ENCODE data around the gene DDX60.
"Not testable (repeated sequence)": the region's sequence is repeated elsewhere in the genome, so short reads cannot be mapped to it uniquely, and the experiment has no call there.

Gene DDX60, protein sequence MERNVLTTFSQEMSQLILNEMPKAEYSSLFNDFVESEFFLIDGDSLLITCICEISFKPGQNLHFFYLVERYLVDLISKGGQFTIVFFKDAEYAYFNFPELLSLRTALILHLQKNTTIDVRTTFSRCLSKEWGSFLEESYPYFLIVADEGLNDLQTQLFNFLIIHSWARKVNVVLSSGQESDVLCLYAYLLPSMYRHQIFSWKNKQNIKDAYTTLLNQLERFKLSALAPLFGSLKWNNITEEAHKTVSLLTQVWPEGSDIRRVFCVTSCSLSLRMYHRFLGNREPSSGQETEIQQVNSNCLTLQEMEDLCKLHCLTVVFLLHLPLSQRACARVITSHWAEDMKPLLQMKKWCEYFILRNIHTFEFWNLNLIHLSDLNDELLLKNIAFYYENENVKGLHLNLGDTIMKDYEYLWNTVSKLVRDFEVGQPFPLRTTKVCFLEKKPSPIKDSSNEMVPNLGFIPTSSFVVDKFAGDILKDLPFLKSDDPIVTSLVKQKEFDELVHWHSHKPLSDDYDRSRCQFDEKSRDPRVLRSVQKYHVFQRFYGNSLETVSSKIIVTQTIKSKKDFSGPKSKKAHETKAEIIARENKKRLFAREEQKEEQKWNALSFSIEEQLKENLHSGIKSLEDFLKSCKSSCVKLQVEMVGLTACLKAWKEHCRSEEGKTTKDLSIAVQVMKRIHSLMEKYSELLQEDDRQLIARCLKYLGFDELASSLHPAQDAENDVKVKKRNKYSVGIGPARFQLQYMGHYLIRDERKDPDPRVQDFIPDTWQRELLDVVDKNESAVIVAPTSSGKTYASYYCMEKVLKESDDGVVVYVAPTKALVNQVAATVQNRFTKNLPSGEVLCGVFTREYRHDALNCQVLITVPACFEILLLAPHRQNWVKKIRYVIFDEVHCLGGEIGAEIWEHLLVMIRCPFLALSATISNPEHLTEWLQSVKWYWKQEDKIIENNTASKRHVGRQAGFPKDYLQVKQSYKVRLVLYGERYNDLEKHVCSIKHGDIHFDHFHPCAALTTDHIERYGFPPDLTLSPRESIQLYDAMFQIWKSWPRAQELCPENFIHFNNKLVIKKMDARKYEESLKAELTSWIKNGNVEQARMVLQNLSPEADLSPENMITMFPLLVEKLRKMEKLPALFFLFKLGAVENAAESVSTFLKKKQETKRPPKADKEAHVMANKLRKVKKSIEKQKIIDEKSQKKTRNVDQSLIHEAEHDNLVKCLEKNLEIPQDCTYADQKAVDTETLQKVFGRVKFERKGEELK (N-terminal part only)

GRCh38 chr4:168318266-168318895 lies at the start of gene DDX60:
TSS of gene DDX60 (minus strand) at chr4:168318752. CDS start at chr4:168311259, 7,493 bp downstream.
- peak; percentile 55 to 67 for DNase-seq (ENCODE audit: extremely low read depth in 1 of 2, low read depth in 1 of 2)

GRCh38 chr4:168367065-168367464 lies 48.5 kb upstream of the DDX60 start:
- DNase-seq (ENCODE audit: extremely low read depth in 1 of 2, low read depth in 1 of 2): no peak

GRCh38 chr4:168362025-168362401 lies 43.5 kb upstream of the DDX60 start:
- no peak for DNase-seq (ENCODE audit: extremely low read depth in 1 of 2, low read depth in 1 of 2)

GRCh38 chr4:168361365-168362024 lies 42.9 kb upstream of the DDX60 start:
- DNase-seq (ENCODE audit: extremely low read depth in 1 of 2, low read depth in 1 of 2): no peak

- DNase-seq (ENCODE audit: extremely low read depth in 1 of 2, low read depth in 1 of 2): no peak
Measured at GRCh38 chr4:168360271-168360670, 41.7 kb upstream of the DDX60 start.

DNA sequence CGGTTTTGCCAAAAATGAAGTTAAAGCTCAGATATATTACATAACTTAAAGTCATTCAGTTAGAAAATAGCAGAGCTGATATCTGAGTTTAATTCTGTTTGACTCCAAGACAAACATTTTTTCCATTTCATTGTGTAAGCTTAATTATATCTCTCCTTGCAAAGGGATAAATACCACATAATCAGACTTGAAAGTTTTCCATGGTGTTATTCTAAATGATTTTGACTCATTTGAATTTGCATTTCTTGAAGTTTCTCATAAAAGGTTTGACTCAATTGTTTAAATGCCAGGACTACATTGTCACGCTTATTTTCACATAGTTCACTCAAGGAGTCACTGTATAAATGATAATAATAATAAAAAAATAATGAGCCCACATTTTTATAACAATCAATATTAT lies 39.4 kb upstream of the DDX60 start:
- DNase-seq (ENCODE audit: extremely low read depth in 1 of 2, low read depth in 1 of 2): no peak

DNA sequence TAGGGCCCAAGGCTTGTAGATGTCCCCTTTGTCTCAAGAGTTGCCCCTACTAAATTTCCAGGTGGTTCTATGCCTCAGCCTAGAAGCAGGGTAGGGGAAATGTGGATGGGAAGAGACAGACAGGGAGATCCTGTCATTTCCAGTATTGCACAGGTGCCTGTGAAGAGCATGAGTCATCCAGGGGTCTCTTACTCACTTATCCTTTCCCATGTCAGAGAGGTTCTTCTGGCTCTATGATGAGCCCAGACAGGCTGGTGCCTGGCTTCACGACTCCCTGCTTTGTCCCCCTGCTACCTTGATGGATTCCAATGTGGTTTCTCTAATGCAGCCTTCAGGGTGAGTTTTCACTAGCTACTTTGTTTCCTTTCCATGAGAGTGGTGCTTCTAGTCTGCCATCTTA lies 35.2 kb upstream of the DDX60 start:
- DNase-seq (ENCODE audit: extremely low read depth in 1 of 2, low read depth in 1 of 2): no peak

DNA sequence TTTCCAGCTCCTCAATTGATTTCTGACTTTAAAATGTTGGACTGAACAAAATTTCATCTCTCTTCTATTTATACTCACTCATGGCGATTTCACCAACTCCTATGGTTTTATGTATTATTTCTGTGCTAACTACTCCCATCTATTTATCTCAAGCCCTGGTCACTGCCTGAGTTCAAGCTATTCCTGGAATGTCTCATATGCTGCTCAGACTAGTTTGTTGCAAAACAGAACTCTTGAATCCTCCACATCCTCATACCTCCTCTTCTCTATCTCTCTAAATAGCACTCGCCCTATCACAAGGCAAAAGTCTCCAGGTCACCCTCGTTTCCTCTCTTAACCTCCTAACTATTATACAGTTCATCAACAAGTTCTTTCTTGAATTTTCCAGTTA lies 19.0 kb upstream of the DDX60 start:
- DNase-seq (ENCODE audit: extremely low read depth in 1 of 2, low read depth in 1 of 2): no peak

DNA sequence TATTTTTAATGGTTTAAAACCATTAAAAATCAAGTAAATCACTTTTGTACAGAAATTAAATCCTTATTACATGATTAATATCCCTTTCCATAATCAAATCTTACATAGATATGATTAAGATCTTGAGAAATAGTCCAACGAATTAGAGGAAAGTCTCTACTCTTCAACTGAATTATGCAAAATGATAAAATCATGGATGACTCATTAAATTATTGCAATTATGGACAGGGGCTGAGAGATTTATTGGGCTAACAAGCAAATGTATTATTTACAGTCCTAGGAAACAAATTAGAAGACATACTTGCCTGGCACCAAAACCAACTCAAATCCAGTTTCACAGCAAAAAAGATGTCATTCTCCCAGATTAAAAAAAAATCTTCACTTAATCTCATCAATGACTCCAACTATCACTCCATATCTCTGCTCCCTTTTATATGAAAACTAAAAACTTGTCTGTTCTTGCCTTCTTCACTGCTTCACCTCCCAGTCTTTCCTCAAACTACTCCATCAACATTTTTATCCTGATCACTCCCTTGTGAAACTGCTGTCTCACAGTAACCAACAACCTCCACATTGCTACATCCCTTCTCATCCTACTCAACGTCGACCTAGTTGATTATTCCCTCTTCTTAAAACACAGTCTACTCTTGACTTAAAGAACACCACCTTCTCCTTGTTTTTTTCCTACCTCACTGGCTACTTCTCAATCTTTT lies 18.4 kb upstream of the DDX60 start:
- no peak for DNase-seq (ENCODE audit: extremely low read depth in 1 of 2, low read depth in 1 of 2)

DNA sequence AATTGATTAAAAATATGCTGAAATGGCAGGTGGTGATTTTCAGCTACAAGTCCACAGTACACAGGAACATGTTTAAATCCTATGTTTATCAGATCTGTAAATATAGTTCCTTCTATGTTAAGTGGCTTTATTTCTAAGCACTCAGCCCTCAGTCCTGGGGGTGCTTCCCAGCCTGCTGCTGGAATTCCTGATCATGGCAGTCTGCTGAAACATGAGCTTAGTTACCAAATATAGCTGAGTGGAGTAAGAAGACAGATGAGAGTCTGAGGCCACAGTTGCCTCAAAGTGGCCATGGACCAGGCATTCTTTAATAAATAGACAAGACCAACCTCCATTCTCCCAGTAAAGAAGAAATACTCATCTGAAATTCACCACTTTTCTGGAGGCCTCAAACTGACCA lies 17.1 kb upstream of the DDX60 start:
- DNase-seq (ENCODE audit: extremely low read depth in 1 of 2, low read depth in 1 of 2): no peak

- DNase-seq (ENCODE audit: extremely low read depth in 1 of 2, low read depth in 1 of 2): no peak
Measured at GRCh38 chr4:168334053-168334452, 15.5 kb upstream of the DDX60 start.

DNA sequence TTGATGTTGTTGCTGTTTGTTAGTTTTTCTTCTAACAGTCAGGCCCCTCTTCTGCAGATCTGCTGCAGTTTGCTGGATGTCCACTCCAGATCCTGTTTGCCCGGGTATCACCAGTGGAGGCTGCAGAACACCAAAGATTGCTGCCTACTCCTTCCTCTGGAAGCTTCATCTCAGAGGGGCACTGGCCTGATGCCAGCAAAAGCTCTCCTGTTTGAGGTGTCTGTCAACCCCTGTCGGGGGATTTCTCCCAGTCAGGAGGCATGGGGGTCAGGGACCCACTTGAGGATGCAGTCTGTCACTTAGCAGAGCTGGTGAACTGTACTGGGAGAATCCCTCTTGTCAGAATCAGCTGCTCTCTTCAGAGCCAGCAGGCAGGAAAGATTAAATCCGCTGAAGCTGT lies 12.0 kb upstream of the DDX60 start:
- DNase-seq (ENCODE audit: extremely low read depth in 1 of 2, low read depth in 1 of 2): not testable (repeated sequence)

DNA sequence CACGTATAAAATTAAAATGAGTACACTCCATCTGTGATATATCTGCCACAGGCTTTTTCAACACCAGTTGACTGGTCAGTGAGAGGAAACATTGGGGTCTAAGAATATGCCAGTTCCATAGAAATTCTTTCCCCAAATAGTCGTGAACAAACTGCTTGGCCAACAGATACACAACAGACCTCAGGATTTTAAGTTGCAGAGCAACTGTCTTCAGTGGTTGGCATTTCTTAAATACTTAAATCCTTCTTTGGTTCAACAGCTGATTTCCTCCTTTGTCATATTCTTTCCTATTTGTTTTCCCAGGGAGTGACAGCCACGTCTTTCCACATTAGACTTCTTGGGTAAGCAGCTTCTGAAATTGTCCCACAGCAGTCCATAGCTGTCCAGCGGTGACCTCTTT lies 7.0 kb upstream of the DDX60 start:
- DNase-seq (ENCODE audit: extremely low read depth in 1 of 2, low read depth in 1 of 2): no peak

DNA sequence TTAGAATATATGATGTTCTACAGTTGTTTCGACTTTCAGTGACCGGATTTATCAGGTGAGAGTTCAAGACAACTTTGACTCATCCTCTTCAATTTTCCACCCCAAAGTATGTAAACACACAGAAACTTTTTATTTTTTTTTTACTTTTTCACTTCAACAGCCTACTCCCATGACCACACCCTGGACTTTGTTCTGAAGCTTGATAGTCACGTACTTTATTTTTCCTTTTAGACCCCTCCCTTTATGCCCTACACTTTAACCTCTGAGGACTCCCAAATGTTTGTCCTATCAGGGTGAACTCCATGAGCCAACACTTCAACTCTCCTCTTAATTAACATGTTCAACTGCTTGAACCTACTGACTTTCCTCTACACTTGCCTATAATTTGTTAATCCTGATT lies 2.5 kb upstream of the DDX60 start:
- no peak for DNase-seq (ENCODE audit: extremely low read depth in 1 of 2, low read depth in 1 of 2)

GRCh38 chr4:168319486-168320019 lies 1.0 kb upstream of the DDX60 start:
- no peak for DNase-seq (ENCODE audit: extremely low read depth in 1 of 2, low read depth in 1 of 2)

- no peak for DNase-seq (ENCODE audit: extremely low read depth in 1 of 2, low read depth in 1 of 2)
Measured at GRCh38 chr4:168317621-168318020, 931 bp downstream of the DDX60 start.

DNA sequence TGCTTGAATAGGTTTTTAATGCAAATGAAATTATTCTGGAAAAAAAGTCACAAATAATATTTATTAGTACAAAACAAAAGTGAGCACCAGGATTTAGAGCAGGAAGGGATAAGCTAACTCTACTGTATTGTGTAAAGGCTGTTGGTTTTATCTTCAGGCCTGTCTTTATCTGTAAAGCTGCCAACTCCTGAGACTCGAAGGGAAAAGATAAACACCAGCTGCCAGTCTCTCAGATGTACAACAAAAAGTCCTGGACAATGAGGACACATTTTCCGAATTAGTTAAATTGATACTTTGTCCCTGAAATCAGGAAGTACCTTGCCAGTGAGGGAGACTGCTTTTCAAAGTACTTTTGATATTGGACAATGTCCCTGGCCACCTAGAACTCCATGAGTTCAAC lies 8.8 kb downstream of the DDX60 start:
- no peak for DNase-seq (ENCODE audit: extremely low read depth in 1 of 2, low read depth in 1 of 2)

- no peak for DNase-seq (ENCODE audit: extremely low read depth in 1 of 2, low read depth in 1 of 2)
Measured at GRCh38 chr4:168308912-168309311, 9.6 kb downstream of the DDX60 start.

GRCh38 chr4:168306476-168306875 lies 12.1 kb downstream of the DDX60 start:
- DNase-seq (ENCODE audit: extremely low read depth in 1 of 2, low read depth in 1 of 2): no peak
